ENCODE data around the gene SMAP1.

GRCh38 chr6:70738028-70738427 lies 70.3 kb downstream of the SMAP1 start:
- TF ChIP-seq, protein P1, sequence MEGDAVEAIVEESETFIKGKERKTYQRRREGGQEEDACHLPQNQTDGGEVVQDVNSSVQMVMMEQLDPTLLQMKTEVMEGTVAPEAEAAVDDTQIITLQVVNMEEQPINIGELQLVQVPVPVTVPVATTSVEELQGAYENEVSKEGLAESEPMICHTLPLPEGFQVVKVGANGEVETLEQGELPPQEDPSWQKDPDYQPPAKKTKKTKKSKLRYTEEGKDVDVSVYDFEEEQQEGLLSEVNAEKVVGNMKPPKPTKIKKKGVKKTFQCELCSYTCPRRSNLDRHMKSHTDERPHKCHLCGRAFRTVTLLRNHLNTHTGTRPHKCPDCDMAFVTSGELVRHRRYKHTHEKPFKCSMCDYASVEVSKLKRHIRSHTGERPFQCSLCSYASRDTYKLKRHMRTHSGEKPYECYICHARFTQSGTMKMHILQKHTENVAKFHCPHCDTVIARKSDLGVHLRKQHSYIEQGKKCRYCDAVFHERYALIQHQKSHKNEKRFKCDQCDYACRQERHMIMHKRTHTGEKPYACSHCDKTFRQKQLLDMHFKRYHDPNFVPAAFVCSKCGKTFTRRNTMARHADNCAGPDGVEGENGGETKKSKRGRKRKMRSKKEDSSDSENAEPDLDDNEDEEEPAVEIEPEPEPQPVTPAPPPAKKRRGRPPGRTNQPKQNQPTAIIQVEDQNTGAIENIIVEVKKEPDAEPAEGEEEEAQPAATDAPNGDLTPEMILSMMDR (IDR thresholded peaks at IDR 0.05) = no peak
- TF ChIP-seq POLR2A (IDR thresholded peaks at IDR 0.05) = no peak

Measured in thyroid gland (tissue), 4 donors.